IPS DF 19.7 (cell line): ENCODE results near the gene SLC26A9.

Source experiments
- DNase-seq: peaks from one replicate; pipeline ENCODE4 v3.0.0-alpha.2; 2013; ENCODE audit warnings: low read depth, low spot score

The SLC26A9 gene

GRCh38 chr1:205943245-205943644 is at the start of gene SLC26A9:
SLC26A9 (minus strand) TSS chr1:205943456; CDS start chr1:205935820, 7,636 bp downstream.
- DNase-seq: no peak

- no peak for DNase-seq
Observed at GRCh38 chr1:205992218-205992882, 49.1 kb upstream of the SLC26A9 start.

GRCh38 chr1:205991237-205991636 is 48.0 kb upstream of the SLC26A9 start:
- DNase-seq: no peak

GRCh38 chr1:205990226-205990625 is 47.0 kb upstream of the SLC26A9 start:
- no peak for DNase-seq

GRCh38 chr1:205989786-205990185 is 46.5 kb upstream of the SLC26A9 start:
- DNase-seq: no peak

- no peak for DNase-seq
Observed at GRCh38 chr1:205988585-205988995, 45.3 kb upstream of the SLC26A9 start.

GRCh38 chr1:205986861-205987260 is 43.6 kb upstream of the SLC26A9 start:
- no peak for DNase-seq

GRCh38 chr1:205986292-205986691 is 43.0 kb upstream of the SLC26A9 start:
- DNase-seq: no peak

GRCh38 chr1:205985330-205986005 is 42.2 kb upstream of the SLC26A9 start:
- DNase-seq: no peak

- peak; percentile 35 for DNase-seq
Observed at GRCh38 chr1:205983925-205984725, 40.9 kb upstream of the SLC26A9 start.

- no peak for DNase-seq
Observed at GRCh38 chr1:205981257-205981656, 38.0 kb upstream of the SLC26A9 start.

GRCh38 chr1:205980237-205980870 is 37.1 kb upstream of the SLC26A9 start:
- DNase-seq: no peak

GRCh38 chr1:205979301-205979700 is 36.0 kb upstream of the SLC26A9 start:
- DNase-seq: no peak

GRCh38 chr1:205978676-205979075 is 35.4 kb upstream of the SLC26A9 start:
- no peak for DNase-seq

GRCh38 chr1:205977402-205978014 is 34.3 kb upstream of the SLC26A9 start:
- no peak for DNase-seq

GRCh38 chr1:205976708-205977401 is 33.6 kb upstream of the SLC26A9 start:
- no peak for DNase-seq

- DNase-seq: no peak
Observed at GRCh38 chr1:205976036-205976435, 32.8 kb upstream of the SLC26A9 start.

- no peak for DNase-seq
Observed at GRCh38 chr1:205975387-205975998, 32.2 kb upstream of the SLC26A9 start.

- no peak for DNase-seq
Observed at GRCh38 chr1:205974712-205975111, 31.5 kb upstream of the SLC26A9 start.
